Measurements from ENCODE around the gene ZGLP1.

GRCh38 chr19:10346509-10346908 is 36.9 kb upstream of the ZGLP1 start:
- TF ChIP-seq CTCF (IDR thresholded peaks at IDR 0.05; ENCODE audit: low read length) (no peak), EZH2 (optimal IDR thresholded peaks at IDR 0.05; ENCODE audit: low read depth, low read length) (no peak), EZH2phosphoT487 (IDR thresholded peaks at IDR 0.05; ENCODE audit: low read length) (no peak)
